GM19455 (cell line): Measurements from ENCODE around the gene SLC15A4.
"Not testable (repeated sequence)": the region's sequence is repeated elsewhere in the genome, so short reads cannot be mapped to it uniquely, and the experiment has no call there.

Experiments
- ATAC-seq: cut with Tn5 transposase; IDR thresholded peaks from one replicate; pipeline ENCODE4 v1.9.1; 2021; ENCODE audit not compliant: unreplicated experiment

SLC15A4 gene

DNA sequence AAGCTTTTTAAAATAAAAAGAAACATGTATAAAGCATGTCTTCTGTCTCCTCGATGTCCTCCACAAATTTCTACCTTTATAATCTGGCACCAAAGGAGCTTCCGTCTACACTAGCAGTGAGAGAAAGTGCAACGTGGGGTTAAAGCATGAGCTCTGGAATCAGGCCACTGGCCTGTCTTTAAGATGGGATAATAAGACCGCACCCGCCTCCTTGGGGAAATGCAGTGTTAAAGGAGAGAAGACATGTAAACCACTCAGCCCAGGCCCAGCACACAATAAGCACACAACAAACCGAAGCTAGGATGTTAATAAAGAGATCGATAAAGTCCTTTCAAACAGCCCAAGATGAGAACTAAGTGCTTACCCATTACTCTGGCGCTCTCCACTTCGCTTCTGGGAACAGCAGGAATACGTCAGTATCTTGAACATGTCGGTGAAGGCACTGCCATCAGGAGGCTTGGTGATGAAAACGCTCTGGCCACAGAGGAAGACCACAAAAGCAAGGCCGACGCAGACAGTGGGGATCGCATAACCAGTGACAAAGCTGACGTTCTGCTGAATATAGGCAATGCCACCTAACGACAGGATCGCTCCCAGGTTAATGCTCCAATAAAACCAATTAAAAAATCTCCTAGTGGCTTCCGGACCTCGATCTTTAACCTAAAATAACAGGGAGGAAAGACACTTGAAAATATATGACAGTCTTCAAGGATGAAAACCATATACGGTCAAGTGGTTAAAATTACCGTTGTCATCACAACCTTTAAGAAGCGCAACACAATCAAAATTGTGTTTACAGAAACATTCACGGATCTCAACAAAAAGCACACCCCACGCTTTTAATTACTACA, 9.1 kb downstream of the SLC15A4 start:
- no peak for ATAC-seq

GRCh38 chr12:128813883-128814282, 9.9 kb downstream of the SLC15A4 start:
- no peak for ATAC-seq

GRCh38 chr12:128813392-128813791, 10.4 kb downstream of the SLC15A4 start:
- no peak for ATAC-seq

- no peak for ATAC-seq
These were observed 12.0 kb downstream of the SLC15A4 start for GRCh38 chr12:128811806-128812205.

DNA sequence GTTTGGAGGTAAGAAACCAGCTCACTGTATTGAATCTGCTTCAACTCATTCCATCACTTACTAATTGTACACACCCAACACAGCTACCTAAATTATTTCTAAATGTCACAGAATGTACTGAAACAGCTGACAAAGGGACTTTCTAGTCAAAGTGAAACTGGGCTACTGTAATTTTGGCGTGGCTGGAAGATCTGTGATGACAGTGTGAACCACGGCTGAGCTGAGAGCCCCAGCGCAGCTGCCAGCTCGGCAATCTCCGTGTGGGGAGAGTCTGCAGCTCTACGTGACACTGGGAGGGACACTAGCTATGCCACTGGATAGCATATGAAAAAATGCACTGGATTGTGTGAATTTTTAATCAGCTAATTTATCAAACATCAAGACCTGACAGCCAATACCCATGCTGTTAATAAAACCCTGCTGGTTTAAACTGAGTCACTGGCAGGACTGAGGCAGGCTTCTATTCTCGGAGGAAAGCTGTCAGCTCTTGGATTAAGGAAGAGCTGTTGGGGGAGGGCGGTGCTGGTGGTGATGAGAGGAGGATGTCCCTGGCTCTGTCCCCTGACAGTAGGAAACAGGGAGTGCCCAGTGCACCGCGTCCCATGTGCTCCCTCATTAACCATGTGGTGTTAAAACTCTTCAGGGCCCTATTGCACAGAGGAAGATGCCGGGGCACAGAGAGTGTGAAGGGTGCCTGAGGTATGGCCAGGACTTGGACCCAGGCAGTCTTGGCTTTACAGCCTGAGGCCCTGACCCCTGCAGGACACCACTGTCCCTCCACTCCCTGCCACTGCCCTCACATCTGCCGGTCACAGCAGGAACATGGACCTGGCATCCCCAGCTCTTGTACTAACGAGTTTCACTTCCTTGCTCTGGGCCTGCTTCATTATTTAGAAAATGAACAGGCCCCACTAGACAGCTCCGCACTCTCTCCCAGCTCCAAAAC, 13.3 kb downstream of the SLC15A4 start:
- peak; percentile 85 for ATAC-seq

GRCh38 chr12:128808651-128809050, 15.1 kb downstream of the SLC15A4 start:
- no peak for ATAC-seq

DNA sequence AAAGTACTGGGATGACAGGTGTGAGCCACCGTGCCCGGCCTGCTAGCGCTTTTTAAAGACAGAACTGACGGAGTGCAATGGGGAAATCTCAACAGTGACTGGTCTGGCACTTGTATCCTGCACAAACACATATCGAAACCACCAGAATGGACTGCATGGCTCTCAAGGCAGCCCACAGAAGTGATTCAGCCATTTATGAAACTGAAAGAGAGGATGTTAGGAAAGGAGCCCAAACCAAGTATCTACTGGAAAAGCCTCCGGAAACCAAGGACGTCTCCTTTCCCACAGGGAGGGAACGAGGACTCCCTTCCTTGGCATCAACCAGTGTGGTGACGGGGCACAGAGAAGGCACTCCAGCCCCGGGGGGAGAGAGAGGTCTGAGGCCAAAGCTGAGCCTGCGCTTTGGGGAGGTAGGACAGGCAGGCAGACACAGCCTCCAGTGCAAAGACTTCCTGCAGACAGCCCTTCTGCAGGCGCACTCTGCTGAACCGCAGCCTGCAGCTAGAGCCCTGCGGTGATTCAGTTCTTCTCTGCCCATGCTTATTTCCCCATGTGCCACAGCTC, 16.5 kb downstream of the SLC15A4 start:
- no peak for ATAC-seq

DNA sequence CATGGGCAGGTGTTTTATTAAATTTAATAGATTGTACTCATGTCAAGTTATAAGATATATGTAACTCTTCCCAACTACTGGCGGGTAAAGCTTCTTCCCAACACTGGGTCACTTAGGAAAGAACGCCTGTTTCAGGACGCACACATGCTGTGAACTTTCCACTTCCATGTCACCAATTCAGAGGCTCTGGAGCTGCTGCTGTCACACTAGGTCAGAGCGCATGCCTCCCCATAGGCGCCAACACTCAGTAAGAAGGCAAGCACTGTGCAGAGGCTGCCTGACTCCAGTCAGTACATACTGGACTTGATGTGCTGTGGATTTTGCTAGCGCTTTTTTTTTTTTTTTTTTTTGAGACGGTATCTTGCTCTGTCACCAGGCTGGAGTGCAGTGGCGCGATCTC, 17.2 kb downstream of the SLC15A4 start:
- no peak for ATAC-seq

- ATAC-seq, result not testable (repeated sequence)
These were observed 18.4 kb downstream of the SLC15A4 start for GRCh38 chr12:128805406-128805805.

DNA sequence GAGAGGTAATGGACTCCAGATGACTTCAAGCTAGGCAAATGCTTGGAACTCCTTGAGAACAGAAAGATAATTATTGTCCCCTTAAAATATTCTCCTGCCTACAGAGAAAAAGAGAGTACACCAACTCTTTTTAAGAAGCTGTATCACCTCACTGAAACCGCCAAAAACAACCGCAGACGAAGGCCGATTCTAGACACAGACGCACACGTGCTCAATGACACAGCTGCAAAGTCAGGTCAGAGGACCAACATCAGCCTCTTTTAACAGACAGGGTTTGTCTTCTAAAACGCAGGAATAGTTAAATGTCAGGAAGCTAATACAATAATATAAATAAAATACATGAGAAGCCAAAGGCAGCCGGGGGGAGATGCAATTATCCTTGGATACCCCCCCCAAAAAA, 19.0 kb downstream of the SLC15A4 start:
- no peak for ATAC-seq

DNA sequence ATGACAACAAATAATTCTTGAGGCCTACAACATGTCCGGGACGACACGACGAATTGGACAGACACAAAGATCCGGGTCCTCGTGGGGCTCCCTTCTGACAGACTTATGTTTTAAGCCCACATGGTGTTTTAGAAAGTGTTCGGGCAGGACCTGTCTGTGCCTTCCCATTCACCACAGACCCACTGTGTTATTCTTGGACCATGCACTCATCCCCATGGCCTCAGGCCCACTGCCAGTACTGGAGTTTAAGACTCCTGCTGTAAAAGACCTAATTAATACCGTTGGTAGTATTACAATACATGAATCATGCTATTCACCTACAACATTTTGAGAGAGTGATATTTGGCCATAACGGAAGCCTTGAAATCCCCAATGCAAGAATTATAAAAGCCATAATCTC, 20.0 kb downstream of the SLC15A4 start:
- ATAC-seq, result no peak

- ATAC-seq, result no peak
These were observed 21.0 kb downstream of the SLC15A4 start for GRCh38 chr12:128802756-128803155.

DNA sequence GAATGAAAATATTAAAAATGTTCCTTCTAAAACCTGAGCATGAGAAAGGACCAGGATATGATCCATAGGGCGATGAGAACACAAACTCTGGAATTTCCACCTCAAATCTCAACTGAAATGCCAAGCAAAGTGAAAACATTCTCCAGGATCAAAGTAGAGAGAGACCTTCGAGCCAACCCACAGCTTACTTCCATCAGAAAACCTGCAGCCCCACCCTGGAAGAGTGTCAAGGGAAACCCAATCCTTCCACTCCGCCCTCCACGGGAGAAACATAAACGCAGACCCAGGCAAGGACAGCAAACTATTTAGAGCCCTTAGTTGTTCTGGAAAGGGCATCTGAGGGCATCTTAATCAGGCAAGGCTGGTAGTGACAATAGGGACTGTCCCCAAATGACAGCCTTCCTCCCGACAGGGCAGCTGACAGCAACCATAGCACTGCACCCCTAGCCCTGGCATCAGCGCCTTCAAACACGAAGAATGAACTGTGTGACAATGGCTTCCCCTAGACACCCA, 21.8 kb downstream of the SLC15A4 start:
- ATAC-seq, result no peak

- ATAC-seq, result no peak
These were observed 23.2 kb downstream of the SLC15A4 start for GRCh38 chr12:128800606-128801005.

GRCh38 chr12:128798571-128799341, 25.0 kb downstream of the SLC15A4 start:
- no peak for ATAC-seq

- peak; percentile 49 for ATAC-seq
These were observed 26.3 kb downstream of the SLC15A4 start for GRCh38 chr12:128797119-128798118.

DNA sequence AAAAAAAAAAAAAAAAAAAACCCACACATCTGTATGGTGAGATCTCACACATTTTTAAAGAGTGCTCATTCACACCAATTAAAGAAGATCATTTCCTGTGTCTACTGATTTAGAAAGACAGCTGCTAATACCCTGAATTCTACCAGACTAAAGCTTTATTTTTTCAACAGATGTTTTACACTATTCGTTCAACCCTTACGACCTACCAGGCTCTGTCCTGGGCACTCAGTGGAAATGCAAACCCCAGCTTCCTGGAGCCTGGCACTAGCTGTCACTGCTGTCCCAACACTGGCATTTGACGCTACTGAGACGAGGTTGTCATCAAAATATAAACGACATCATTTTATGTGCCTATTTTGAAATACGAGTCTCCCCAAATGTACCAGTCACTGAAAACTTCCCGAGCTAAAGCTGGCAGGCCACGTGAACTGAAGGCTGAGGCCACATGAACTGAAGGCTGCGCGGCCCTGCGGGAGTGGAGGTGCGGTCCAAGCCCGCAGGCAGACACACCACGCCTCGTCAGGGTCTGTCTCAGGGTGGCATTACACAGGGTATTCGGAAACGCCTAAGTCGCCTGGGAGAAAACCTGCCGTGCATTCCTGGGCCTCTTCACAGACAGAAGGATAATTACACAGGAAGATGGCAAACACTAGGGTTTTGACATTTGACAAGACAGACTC, 27.2 kb downstream of the SLC15A4 start:
- ATAC-seq, result no peak

DNA sequence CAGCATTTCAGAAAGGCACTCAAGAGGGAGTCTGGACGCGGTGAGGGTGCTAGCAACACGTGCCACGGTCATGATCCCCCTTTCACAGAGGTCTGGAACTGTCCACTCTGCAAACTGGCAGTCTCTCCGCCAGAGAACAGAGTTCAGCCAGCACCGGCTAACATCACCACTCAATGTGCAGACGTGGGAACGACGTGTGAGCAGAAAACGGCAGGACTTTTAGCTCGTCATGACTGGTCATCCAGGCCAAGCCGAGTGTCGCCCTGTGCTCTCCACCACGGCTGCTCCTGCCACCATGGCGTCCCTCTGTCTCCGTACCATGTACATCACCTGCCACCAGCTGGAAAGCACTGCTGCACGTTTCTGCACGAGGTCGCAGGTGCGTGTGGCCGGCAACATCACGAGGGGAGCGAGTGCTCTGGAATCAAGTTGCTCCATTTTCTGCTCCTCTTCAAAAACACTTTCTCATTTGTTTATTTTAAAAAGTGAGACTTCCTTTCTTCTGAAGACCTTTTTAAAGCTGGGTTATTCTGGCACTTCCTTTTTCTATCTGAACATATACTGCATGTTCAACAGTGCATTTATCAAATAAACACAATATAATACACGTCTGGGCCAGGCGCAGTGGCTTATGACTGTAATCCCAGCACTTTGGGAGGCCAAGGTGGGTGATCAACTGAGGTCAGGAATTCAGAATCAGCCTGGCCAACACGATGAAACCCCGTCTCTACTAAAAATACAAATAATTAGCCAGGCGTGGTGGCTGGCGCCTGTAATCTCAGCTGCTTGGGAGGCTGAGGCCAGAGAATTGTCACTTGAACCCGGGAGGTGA, 28.0 kb downstream of the SLC15A4 start:
- ATAC-seq, result no peak
